CD4-positive, alpha-beta T cell treated with Interleukin-12 subunit alpha and Interleukin-12 subunit beta, for 1 hour (primary cell): ENCODE results near the gene LCN6.
"Not testable (repeated sequence)": the region's sequence is repeated elsewhere in the genome, so short reads cannot be mapped to it uniquely, and the experiment has no call there.

Experiments
- DNase-seq: peaks from one replicate; pipeline ENCODE4 v3.0.0-alpha.2; 2020

The LCN6 gene, protein sequence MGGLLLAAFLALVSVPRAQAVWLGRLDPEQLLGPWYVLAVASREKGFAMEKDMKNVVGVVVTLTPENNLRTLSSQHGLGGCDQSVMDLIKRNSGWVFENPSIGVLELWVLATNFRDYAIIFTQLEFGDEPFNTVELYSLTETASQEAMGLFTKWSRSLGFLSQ

DNA sequence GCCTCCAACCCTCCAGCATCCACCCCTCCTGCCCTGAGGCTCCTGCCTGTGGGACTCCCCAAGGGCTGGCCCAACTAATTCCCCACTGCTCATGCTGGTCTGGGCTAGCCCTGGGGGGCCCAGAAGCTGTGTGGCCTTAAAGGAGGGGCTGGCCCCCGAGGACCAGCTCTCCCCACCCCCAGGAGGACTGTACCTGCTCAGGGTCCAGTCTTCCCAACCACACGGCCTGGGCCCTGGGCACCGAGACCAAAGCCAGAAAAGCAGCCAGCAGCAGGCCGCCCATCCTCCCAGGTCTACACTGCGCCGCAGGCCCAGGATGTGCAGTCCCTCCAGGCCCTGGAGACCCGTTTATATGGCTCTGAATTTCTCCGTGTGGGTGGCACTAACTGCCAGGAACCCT is at the start of gene LCN6:
Gene LCN6 (minus strand): TSS at position 325 of the 400 bp plus-strand sequence. CDS start 42 bp downstream, at position 283.
- no peak for DNase-seq

DNA sequence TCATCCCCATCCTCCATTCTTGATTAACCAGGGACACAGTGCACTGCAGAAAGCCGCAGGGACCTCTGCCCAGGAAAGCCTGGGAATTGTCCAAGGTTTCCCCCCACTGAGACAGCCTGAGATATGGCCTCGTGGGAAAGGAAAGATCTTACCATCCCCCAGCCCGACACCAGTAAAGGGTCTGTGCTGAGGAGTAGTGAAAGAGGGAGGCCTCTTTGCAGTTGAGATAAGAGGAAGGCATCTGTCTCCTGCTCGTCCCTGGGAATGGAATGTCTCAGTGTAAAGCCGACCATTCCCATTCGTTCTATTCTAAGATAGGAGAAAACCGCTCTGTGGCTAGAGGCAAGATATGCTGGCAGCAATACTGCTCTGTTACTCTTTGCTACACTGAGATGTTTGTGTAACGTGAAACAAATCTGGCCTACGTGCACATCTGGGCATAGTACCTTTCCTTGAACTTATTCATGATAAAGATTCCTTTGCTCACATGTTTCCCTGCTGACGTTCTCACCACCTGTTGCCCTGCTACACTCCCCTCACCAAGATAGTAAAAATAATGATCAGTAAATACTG is 48.5 kb upstream of the LCN6 start:
- DNase-seq = not testable (repeated sequence)

DNA sequence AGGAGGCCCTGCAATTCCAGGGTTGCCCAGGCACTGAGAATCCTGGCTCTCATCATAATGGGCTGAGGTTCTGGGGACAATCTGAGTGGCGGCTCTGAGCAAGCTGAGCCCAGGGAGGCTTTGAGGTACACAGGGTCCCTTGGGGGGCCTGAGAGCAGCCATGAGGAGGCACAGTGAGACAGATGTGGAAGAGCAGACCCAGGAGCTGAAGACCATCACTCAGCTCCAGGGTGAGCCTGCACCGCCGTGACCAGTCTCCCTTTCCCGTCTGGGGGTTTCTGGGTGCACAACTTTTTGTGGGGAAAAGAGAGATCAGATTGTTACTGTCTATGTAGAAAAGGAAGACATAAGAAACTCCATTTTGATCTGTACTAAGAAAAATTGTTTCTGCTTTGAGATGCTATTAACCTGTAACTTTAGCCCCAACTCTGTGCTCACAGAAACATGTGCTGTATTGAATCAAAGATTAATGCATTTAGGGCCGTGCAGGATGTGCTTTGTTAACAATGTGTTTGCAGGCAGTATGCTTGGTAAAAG is 48.0 kb upstream of the LCN6 start, which contains the start of gene CCDC183:
Gene CCDC183 (plus strand): TSS at position 101 of the 537 bp plus-strand sequence. CDS start 60 bp downstream, at position 161.
- DNase-seq = no peak

DNA sequence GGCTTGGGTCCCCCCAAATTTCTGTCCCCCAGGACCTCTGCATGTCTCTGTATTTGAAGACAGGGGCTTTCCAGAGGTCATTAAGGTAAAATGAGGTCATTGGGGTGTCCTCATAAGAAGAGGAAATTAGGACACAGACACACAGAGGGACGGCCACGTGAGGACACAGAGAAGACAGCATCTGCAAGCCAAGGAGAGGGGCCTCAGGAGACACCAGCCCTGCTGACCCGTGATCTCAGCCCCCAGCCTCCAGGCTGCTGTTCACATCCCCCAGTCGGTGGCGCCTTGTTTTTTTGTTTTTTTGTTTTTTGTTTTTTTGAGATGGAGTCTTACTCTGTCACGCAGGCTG is 46.6 kb upstream of the LCN6 start:
- DNase-seq = no peak

DNA sequence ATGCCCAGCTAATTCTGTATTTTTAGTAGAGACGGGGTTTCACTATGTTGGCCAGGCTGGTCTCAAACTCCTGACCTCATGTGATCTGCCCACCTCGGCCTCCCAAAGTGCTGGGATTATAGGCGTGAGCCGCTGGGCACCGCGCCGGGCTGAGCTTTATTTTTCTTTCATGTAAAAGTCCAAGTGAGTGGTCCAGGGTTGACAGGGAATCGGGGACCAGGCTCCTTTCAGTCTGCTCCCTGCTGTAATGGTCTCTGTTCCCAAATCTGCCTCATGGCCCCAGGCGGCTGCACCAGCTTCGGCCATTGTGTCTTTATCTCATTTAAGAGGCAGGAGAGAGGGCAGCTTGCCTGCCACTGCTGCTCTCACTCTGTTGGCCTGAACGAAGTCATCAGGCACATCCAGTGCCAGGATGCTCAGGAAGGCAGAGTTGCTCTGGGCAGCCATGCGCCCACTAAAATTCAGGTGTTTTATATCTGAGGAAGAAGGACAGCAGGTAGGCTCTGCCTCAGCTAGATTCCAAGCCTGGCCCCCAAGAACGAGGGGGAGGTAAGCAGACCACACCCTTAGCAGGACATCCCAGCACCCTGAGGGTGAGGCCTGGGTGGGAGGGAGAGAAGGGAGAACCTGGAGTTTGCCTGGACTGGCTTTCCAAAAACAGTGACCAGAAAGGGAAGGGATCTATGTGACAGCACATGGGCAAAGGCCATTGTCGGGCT is 46.1 kb upstream of the LCN6 start:
- no peak for DNase-seq

DNA sequence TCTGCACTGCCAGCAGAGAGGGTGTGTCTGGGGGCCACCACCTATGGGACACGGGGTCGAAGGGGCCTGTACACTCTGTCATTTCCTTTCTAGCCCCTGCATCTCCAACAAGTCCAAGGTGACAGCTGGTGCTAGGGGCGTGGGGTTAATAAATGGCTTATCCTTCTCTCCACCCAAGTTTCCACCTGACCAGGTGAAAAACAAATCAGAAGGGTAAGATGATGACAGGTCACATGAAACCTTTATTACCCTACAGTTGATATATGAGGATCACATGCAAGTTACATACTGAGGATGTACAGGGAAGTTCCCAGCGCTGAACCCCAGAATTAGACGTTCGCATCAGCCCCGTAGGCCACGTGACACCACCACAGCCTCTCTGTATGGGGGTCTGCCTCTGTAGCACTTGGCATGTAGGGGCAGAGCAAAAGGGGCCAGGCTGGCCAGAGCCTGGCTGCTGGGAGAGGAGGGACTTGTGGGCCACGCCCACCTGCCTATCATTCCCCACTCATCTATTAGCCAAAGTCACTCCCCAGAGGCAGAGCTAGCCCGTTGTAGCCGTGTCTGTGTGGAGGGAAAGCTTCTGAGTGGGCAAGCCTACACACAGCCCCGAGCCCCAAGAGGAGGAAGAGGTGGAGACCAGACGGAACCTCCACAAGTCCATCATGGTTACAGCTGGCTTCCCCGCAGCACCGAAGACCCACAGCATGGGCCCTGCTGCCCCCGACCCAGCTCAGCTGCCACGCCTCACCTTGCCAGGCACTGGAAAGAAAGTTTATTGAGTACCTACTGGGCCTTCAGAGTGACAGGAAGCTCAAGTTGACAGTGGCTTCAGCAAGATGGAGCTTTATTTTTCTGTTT is 45.0 kb upstream of the LCN6 start:
- DNase-seq = no peak

DNA sequence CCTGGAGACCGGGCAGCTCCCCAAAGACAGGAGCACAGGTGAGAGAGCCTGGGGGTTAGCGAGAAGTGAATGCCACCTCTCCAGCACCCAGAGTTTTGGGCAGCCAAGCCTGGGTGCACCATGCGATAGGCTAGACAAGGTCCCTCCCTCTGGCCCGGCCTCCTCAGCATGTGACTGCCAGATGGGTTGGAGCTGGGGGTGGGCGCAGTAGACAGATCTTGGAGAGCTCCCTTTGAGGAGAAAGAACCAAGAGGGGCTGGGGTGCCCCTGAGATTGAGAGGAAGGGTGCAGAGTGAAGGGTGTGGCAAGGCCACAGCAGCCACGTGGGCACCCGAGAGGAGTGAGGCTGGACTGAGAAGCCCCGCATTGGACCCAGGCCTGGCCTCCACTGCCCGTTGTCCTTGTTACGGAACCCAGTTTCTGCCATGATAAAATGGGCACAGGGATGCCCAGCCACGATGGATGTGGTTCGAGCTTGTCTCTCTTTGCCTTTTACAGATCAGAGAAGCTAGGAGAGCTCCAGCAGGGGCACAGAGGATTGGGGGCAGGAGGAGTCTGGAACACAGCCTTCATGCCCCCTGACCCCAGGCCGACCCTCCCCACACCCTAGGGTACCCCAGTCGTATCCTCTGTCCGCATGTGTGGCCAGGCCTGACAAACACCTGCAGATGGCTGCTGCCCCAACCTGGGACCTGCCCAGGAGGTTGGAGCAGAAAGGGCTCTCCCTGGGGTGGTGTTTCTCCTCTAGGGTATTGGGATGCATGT is 44.2 kb upstream of the LCN6 start:
- DNase-seq = no peak

DNA sequence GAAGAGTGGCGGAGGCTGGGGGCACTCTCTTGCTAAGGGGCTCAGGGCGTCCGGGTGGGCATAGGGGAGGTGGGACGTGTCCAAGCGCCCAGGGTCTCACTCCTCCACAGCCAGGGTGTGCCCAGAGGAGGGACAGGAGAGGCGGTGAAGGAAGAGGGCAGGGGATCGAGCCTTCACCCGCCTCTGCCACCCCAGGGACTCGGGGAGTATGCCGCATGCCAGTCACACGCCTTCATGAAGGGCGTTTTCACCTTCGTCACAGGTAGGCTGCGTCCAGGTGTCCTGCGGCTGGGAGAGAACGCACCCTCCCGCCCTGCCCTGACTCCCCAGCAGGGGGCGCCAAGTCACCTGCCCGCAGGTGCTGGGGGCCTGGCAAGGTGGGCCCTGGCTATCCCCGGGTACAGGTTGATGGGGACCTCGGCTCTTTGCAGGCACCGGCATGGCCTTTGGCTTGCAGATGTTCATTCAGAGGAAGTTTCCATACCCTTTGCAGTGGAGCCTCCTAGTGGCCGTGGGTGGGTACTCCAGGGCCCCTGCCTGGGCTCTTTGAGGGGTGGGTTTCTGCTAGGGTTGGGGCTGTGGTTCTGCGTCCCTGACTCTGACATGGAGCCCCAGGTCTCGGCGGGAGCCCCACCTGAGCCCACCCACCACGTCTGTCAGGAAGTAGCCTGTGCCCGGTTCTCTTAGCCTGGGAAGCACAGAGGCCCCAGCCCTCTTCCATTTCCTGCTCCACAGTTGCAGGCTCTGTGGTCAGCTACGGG is 43.4 kb upstream of the LCN6 start:
- DNase-seq = peak; percentile 79

DNA sequence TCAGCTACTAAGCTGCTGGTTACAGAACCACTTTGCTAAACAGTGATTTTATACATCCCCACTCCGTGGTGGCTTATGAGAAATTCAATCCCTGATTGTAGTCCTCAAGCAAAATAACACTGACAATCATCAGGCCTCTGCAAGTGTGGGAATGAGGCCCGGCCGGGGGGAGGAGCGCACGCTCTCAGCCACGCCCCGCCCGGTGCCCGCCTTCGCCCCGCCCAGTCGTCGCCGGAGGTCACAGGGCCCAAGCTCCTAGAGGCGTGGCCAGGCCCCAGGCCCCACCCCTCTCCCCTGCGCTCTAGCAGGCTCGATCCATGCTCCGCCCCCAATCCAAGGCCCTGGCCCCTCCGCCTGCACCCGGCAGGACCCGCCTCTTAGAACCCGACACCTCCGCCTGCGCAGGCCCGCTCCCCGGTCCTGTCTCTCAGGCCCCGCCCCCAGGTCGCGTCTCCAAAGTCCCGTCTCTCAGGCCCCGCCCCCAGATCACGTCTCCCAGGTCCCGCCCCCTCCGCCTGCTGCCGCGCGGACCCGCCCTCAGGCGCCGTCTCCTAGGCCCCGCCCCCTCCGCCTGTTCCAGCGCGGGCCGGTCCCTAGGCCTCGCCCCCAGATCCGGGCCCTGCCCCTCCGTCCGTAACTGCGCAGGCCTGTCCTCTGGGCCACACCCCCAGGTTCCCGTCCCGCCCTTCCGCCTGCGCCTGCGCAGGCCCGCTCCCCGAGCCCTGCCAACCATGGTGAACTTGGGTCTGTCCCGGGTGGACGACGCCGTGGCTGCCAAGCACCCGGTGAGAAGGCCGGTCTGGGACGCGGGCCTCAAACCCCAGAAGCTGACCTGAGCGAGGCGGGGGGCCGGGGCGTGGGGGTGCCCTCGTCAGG is 42.6 kb upstream of the LCN6 start, which contains the start of gene TMEM141:
Gene TMEM141 (plus strand): TSS at position 705 of the 876 bp plus-strand sequence. CDS start 27 bp downstream, at position 732.
- DNase-seq = peak; percentile 99

DNA sequence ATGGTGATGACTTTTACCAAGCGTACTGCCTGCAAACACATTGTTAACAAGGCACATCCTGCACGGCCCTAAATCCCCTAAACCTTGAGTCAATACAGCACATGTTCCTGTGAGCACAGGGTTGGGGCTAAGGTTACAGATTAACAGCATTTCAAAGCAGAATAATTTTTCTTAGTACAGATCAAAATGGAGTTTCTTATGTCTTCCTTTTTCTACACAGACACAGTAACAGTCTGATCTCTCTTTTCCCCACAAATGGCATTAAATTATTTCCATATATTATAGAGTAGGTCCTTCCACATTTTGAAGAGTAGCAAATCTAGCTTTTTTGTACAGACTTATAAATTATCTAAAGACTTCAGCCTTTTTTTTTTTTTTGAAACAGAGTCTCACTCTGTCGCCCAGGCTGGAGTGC is 41.2 kb upstream of the LCN6 start:
- no peak for DNase-seq

DNA sequence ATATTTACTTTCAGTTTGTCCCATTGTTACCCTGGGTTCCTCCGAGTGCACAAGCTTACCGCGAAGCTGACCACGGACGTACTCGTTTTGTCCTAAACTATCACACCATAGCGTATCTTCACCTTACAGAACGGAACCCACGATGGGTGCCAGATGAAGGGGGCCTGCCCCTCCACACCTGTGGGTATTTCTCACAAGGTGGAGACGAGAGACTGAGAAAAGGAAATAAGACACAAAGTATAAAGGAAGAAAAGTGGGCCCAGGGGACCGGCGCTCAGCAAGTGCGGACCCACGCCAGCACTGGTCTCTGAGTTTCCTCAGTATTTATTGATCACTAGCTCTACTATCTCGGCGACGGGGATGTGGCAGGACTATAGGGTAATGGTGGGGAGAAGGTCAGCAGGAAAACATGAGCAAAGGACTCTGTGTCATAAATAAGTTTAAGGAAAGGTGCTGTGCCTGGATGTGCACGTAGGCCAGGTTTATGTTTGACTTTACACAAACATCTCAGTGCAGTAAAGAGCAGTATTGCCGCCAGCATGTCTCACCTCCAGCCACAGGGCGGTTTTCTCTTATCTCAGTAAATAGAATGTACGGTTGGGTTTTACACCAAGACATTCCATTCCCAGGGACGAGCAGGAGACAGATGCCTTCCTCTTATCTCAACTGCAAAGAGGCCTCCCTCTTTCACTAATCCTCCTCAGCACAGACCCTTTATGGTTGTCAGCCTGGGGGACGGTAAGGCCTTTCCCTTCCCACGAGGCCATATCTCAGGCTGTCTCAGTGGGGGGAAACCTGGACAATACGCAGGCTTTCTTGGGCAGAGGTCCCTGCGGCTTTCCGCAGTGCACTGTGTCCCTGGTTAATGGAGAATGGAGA is 40.6 kb upstream of the LCN6 start:
- DNase-seq = not testable (repeated sequence)

DNA sequence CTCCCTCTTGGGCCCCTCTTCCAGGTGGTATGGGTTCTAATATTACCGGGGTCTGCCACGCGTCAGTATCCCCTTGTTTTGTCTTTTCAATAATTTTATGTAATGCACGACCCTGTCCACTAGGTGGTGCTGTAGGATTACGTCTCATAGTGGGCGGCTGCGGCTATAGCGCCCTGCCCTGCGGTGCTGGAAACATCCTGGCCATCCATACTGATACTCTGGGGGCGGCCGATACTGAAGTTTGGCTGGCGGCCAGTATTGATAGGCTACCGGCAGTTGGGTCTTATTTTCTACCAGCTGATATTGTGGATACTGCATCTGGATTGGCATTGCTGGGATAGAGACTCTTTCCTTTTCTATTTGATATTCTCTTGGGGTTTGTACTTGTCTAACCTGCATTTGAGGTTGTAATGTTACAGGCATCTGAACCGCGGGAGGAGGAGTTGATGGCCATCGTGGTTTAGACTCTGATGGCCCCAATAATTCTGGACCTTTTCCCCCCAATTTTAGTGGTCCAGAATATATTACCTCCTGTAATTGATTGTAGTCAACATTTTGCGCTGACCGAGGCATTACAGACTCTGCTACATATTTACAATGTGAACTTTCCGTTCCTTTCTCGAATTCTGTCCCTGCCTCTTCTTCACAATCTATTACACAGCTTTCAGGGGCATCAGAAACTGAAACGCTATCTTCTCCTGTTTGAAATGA is 39.5 kb upstream of the LCN6 start:
- DNase-seq = peak; percentile 82

DNA sequence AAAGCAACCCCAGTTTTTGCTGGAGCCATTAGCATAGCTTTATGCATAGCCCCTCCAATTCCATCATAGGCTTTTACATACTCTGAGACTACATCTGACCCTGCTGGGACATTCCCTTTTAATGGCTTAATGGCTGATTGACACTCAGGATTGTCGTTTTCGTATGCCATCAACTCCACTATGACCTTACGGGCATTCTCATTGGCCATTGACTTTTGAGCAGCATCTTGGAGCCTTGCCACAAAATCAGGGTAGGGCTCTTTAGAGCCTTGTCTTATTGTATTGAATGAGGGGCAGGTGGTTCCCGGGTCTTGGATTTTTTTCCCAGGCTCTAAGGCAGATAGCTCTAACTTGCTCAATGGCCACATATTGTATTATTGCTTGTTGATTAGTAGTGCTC is 38.7 kb upstream of the LCN6 start:
- not testable (repeated sequence) for DNase-seq

DNA sequence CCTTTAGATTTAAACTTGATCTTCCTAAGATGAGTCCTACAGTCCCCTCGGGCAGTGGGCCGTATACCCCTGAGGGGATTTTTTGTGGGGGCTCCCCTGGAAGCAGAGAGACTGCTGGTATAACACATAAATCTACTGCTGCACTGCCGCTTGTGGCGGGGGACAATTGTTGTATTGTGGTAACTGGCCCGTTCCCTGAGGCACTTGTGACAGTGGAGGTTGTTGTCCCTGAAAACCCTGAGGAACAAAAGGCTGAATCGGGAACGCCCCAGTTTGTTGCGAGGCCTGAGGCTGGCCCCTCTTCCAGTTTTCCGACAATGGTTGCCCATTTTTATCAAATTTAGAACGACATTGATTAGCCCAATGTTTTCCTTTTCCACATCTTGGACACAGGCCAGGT is 38.1 kb upstream of the LCN6 start:
- DNase-seq = no peak

DNA sequence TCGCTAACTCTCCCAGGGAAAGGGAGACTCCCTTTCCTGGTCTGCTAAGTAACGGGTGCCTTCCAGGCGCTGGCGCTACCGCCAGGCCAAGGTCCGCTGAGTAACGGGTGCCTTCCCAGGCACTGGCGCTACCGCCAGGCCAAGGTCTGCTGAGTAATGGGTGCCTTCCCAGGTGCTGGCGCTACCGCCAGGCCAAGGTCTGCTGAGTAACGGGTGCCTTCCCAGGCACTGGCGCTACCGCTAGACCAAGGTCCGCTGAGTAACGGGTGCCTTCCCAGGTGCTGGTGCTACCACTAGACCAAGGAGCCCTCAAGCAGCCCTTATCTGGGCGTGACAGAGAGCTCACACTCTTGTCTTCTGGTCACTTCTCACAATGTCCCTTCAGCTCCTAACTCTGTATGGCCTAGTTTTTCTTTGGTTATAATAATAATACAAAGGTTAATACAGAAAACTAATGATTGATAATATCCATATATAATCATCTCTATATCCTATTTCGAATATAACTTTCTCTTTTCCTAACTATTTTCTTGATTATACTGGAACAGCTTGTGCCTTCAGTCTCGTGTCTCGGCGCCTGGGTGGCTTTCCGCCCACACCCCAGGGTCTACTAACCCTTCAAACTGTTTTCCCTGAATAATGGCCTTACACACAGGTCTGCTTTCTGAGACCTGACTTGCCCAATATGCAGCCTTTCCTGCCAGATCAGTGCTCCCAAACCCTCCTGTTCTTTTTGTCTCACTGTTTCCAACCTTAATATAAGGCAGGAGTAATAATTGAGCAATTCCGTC is 37.4 kb upstream of the LCN6 start:
- not testable (repeated sequence) for DNase-seq

DNA sequence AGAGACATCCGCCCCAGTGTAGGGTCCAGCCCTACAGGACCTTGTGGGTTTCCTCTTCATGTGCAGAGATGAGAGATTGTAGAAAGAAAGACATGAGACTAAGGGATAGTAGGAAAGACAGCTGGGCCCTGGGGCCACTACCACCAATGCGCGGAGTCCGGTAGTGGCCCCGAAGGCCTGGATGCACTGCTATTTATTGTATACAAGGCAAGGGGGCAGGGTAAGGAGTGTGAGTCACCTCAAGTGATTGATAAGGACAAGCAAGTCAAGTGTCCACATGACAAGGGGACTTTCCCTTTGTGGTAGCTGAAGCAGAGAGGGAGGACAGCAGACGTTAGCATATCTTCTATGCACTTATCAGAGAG is 36.7 kb upstream of the LCN6 start:
- peak; percentile 53 for DNase-seq

DNA sequence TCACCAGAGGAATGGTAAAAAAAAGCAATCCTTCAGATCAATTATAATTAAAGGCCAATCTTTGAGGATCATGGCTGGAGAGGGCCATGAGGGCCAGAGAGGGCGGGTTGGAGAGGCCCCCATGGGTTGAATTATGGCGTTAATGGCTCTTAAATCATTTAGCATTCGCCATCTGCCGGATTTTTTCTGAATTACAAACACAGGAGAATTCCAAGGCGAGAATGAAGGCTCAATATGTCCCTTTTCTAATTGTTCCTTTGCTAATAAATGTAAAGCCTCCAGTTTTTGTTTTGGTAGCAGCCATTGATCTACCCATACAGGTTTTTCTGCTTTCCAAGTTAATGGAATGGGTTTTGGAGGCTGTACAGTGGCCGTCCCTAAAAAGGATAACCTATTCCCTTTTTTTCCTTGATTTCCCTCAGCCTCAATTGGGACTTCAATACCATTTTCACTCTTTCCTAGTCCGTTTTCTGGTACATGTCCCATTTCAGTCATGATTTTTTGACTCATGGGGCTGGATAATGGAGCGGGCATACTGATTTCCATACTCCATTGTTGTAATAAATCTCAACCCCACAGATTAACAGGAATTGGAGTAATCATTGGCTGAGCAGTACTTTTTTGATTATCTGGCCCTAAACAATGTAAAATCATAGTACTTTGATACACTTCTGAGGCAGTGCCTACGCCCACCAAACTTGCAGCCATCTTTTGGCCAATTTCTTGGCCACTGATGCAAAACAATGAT is 36.1 kb upstream of the LCN6 start:
- DNase-seq = peak; percentile 43
